IgD-negative memory B cell (primary cell): Measurements from ENCODE around the gene PTPN5. TPM values are rescaled to one million over a fixed set of nuclear protein-coding genes. Genes with fewer than 3 reads are reported as not detected.
A peak's percentile ranks its signal among the peaks of the same experiment; 100 is the strongest.
"Not testable (repeated sequence)": the region's sequence is repeated elsewhere in the genome, so short reads cannot be mapped to it uniquely, and the experiment has no call there.

Experiments used
- H3K27ac Mint-ChIP-seq, 3 donors: one replicate each; pipeline ENCODE4 v1.8.0; 2020 to 2022; ENCODE audit warnings: mild to moderate bottlenecking in 3 of 3, mixed read lengths in 3 of 3, moderate library complexity in 1 of 3
- H3K27me3 Mint-ChIP-seq: one replicate; pipeline ENCODE4 v1.8.0; 2021; ENCODE audit warnings: mixed read lengths
- H3K36me3 Mint-ChIP-seq: one replicate; pipeline ENCODE4 v1.8.0; 2020; ENCODE audit warnings: mild to moderate bottlenecking, mixed read lengths
- H3K4me1 Mint-ChIP-seq, 3 donors: one replicate each; pipeline ENCODE4 v1.8.0; 2020 to 2022; ENCODE audit warnings: mixed read lengths in 3 of 3, mild to moderate bottlenecking in 1 of 3
- H3K4me3 Mint-ChIP-seq, 4 donors: one replicate each; pipeline ENCODE4 v1.8.0; 2020 to 2022; ENCODE audit warnings: mild to moderate bottlenecking in 4 of 4, mixed read lengths in 4 of 4, moderate library complexity in 3 of 4
- H3K9me3 Mint-ChIP-seq, 3 donors: one replicate each; pipeline ENCODE4 v1.8.0; 2020 to 2021; ENCODE audit warnings: mixed read lengths in 3 of 3, mild to moderate bottlenecking in 1 of 3
- polyA plus RNA-seq: library from polyadenylated mRNA; unstranded; fragments of 300-500 nt; fragmentation: Illumina TruSeq; gene quantifications from one replicate; pipeline ENCODE4 v1.2.3, GENCODE V29; 2021

PTPN5 gene
- polyA plus RNA-seq: not detected

- no peaks in the 10 kb centered on the region for H3K9me3 Mint-ChIP-seq
- H3K27me3 Mint-ChIP-seq: peaks cover 44% of the 10 kb centered on the region
- H3K36me3 Mint-ChIP-seq: no peaks in the 10 kb centered on the region
- H3K4me1 Mint-ChIP-seq: peaks cover 0 to 6% (median 0%) of the 10 kb centered on the region in 3 donors
- H3K4me3 Mint-ChIP-seq: no peak within 1 kb of the TSS
- H3K27ac Mint-ChIP-seq: no peak within 1 kb of the TSS
These were observed at the start of gene PTPN5 for GRCh38 chr11:18791207-18791968. Gene PTPN5 (minus strand): TSS chr11:18791798. CDS start chr11:18771958, 19,840 bp downstream.

DNA sequence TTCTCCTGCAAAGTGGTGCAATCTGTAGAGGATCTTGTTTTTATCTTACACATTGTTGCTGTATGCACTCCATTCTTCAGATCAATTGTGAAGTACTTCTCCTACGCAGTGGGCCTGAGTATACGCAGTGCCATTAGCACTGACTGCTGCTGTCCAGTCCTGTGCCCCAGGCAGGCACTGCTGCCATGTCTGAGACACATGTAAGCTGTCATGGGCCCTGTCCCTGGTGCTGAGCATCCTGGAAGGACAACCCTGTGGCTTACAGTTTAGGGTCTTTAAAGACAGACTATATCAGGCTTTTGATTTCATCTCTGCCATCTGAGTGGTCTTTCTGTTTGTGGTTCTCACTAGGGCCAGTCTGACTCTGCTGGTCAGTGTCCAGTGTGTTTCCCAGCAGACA is 44.8 kb upstream of the PTPN5 start:
- no peak overlapping the region for H3K27ac Mint-ChIP-seq
- no peak overlapping the region for H3K4me3 Mint-ChIP-seq
- H3K27me3 Mint-ChIP-seq: peaks cover 15% of the 10 kb centered on the region
- H3K4me1 Mint-ChIP-seq: no peaks in the 10 kb centered on the region
- H3K9me3 Mint-ChIP-seq: peaks cover 7 to 12% (median 9%) of the 10 kb centered on the region in 3 donors
- H3K36me3 Mint-ChIP-seq: no peaks in the 10 kb centered on the region

DNA sequence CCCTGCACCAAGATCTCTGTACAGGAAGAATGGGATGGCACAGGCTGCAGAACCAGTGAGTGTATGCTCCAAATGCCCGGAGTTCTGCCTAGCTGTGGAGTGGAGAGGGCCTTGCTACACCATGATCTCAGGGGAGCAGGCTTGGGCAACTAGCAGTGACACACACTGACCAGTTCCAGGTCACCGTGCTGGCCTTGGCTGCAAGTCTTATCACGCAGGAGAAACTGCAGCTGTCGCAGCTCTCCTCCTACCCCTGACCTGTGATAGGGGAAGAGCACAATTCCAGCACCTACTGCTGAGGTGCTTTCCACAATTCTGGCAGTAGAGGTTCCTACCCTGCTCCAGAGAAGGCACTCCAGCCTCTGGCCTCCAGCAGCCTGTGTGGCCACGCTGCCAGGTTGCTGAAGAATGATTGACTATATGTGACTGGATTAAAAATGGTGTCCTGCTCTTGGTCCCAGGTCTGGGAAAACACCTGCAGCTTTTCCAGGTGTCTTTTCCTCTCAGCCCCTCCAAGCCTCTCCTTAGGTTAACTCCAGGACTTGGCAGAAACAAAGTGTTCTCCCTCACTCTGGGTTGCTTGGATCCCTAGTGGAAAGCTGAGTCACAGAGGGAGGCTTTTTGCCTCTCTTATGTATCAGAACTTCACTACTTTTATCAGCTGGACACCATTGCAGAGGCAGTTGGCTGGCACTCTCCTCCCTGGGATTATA is 43.3 kb upstream of the PTPN5 start:
- Mint-ChIP-seq H3K36me3 (no peaks in the 10 kb centered on the region), H3K27ac (no peak overlapping the region), H3K4me3 (no peak overlapping the region), H3K9me3 (peaks cover 4 to 16% (median 8%) of the 10 kb centered on the region in 3 donors), H3K27me3 (peaks cover 17% of the 10 kb centered on the region), H3K4me1 (no peaks in the 10 kb centered on the region)

DNA sequence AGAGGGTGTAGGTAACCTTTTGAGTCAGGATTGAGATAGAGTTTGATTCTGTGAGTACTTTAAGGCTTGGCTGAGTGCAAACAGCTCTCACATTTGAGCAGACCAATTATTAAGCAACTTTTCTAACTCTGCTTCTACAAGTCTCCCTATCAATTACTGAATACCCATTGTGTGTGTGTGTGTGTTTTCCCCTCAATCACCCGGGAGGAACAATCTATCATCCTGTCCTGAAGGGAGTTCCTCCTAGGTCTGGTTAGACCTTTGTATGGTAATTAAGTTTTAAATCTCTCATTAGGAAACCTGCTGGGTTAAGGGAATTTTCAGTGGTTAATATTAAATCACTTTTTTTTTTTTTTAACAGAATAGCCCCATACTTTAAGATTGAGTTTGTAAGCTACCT is 28.6 kb upstream of the PTPN5 start:
- H3K36me3 Mint-ChIP-seq, H3K4me3 Mint-ChIP-seq, H3K27ac Mint-ChIP-seq, H3K4me1 Mint-ChIP-seq, H3K27me3 Mint-ChIP-seq, H3K9me3 Mint-ChIP-seq: not testable (repeated sequence)

GRCh38 chr11:18804199-18804999 is 12.8 kb upstream of the PTPN5 start:
- peaks cover 0 to 5% (median 0%) of the 10 kb centered on the region in 3 donors for H3K4me1 Mint-ChIP-seq
- H3K27ac Mint-ChIP-seq: no peak overlapping the region
- no peaks in the 10 kb centered on the region for H3K36me3 Mint-ChIP-seq
- peaks cover 10% of the 10 kb centered on the region for H3K27me3 Mint-ChIP-seq
- H3K9me3 Mint-ChIP-seq: no peaks in the 10 kb centered on the region
- H3K4me3 Mint-ChIP-seq: no peak overlapping the region

GRCh38 chr11:18802381-18803257 is 11.0 kb upstream of the PTPN5 start:
- Mint-ChIP-seq H3K4me1 (peaks cover 0 to 5% (median 0%) of the 10 kb centered on the region in 3 donors), H3K27ac (no peak overlapping the region), H3K4me3 (peak overlapping the region in 1 of 4 donors; percentile 42), H3K36me3 (no peaks in the 10 kb centered on the region), H3K27me3 (peaks cover 12% of the 10 kb centered on the region), H3K9me3 (no peaks in the 10 kb centered on the region)

DNA sequence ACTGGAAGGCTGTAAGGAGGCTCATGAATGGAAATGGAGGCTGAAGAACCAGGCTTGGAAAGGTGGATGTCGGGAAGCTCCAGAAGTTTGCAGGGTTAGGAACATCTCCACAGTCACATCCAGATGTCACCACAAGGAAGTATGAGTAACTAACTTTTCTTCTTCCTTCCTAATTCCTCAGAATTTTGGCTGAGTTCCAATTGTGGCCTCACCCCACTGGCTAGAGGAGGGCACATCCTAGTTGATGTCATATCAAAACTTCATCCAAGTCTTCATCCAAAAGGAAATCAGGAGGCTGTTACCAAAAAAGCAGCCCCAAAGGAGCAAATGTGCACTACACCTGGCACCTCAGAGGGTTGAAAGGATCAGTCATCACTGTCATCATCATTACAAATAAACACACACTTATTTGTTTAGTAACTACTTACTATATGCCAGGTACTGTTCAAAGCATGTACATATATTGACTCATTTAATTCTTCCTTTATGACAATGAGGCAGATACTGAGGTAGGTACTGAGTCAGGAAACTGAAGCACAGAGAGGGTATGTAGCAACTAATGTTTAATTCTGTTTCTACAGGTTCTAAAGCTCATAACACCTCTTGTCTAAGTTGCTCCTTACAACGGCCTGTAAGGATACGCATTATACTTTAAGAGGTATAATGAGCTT is 7.3 kb upstream of the PTPN5 start:
- H3K4me3 Mint-ChIP-seq: no peak overlapping the region
- H3K27ac Mint-ChIP-seq: no peak overlapping the region
- H3K9me3 Mint-ChIP-seq: no peaks in the 10 kb centered on the region
- peaks cover 0 to 4% (median 0%) of the 10 kb centered on the region in 3 donors for H3K4me1 Mint-ChIP-seq
- H3K27me3 Mint-ChIP-seq: peaks cover 11% of the 10 kb centered on the region
- no peaks in the 10 kb centered on the region for H3K36me3 Mint-ChIP-seq

DNA sequence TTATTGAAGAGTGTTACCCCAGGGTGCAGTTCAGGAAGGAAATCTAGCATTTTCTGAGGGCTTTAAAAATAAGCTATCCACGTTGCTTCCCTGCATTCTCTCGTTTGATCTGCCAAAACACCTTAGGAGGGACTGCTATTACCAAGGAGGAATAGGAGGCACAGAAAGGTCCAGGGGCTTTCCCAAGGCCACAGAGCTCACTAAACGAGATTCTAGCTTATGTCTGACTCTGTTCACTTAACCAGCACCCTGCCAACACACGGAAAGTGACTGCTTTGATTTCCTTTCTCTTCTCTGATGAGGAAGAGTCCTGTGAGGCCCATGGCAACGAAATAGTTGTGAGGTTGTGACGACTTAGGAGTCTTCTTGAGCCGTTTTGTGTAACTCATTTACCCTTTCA is 3.4 kb upstream of the PTPN5 start:
- no peaks in the 10 kb centered on the region for H3K9me3 Mint-ChIP-seq
- H3K4me3 Mint-ChIP-seq: no peak overlapping the region
- no peaks in the 10 kb centered on the region for H3K36me3 Mint-ChIP-seq
- peaks cover 0 to 6% (median 0%) of the 10 kb centered on the region in 3 donors for H3K4me1 Mint-ChIP-seq
- H3K27me3 Mint-ChIP-seq: peaks cover 37% of the 10 kb centered on the region
- H3K27ac Mint-ChIP-seq: no peak overlapping the region

DNA sequence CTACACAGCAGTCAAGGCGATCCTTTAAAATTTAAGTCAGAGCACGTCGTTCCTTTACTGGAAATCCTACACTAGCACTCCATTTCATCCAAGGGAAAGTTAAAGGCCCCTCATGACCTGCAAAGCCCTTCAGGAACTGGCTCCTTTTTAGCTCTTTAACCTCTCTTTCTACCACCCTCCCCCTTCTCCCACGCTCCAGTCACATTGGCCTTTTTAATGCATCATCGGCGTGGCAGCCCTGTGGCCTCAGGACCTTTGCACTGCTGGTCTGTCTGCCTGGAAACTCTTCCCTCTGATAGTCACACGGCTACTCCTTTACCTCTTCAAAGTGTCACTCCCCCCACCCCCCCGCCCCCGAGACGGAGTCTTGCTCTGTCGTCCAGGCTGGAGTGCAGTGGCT is 1.2 kb upstream of the PTPN5 start:
- no peaks in the 10 kb centered on the region for H3K36me3 Mint-ChIP-seq
- H3K27me3 Mint-ChIP-seq: peaks cover 43% of the 10 kb centered on the region
- no peaks in the 10 kb centered on the region for H3K9me3 Mint-ChIP-seq
- H3K27ac Mint-ChIP-seq: no peak overlapping the region
- H3K4me3 Mint-ChIP-seq: no peak overlapping the region
- peaks cover 0 to 6% (median 0%) of the 10 kb centered on the region in 3 donors for H3K4me1 Mint-ChIP-seq

GRCh38 chr11:18791969-18792628 is 501 bp upstream of the PTPN5 start:
- no peaks in the 10 kb centered on the region for H3K9me3 Mint-ChIP-seq
- H3K27ac Mint-ChIP-seq: no peak overlapping the region
- peaks cover 44% of the 10 kb centered on the region for H3K27me3 Mint-ChIP-seq
- H3K36me3 Mint-ChIP-seq: no peaks in the 10 kb centered on the region
- H3K4me3 Mint-ChIP-seq: no peak overlapping the region
- H3K4me1 Mint-ChIP-seq: peaks cover 0 to 6% (median 0%) of the 10 kb centered on the region in 3 donors

GRCh38 chr11:18790883-18791206 is 753 bp downstream of the PTPN5 start:
- Mint-ChIP-seq H3K27me3 (peaks cover 44% of the 10 kb centered on the region), H3K4me1 (peaks cover 0 to 6% (median 0%) of the 10 kb centered on the region in 3 donors), H3K36me3 (no peaks in the 10 kb centered on the region), H3K9me3 (no peaks in the 10 kb centered on the region), H3K4me3 (no peak overlapping the region), H3K27ac (no peak overlapping the region)

DNA sequence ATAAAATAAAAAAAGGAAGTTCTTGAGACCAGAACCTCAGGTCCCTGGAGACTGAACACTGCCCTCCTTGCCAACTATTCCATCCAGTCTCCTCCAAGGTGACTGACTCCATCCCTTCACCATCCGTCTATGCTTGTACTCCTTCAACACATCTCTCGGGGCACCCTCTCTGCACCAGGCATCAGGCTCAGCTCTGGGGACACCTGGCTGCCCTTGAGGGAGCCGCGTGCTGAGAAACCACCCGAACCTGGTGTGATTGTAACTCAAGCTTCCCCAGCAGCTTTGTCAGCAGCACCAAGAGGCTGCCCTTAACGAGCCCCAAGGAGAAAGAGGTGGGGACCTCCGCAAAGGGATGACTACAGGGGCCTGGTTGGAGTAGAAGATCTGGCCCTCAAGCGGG is 1.7 kb downstream of the PTPN5 start:
- Mint-ChIP-seq H3K9me3 (no peaks in the 10 kb centered on the region), H3K36me3 (no peaks in the 10 kb centered on the region), H3K27me3 (peaks cover 42% of the 10 kb centered on the region), H3K27ac (no peak overlapping the region), H3K4me3 (no peak overlapping the region), H3K4me1 (peaks cover 0 to 6% (median 0%) of the 10 kb centered on the region in 3 donors)

GRCh38 chr11:18785411-18785810 is 6.2 kb downstream of the PTPN5 start:
- H3K36me3 Mint-ChIP-seq: no peaks in the 10 kb centered on the region
- no peaks in the 10 kb centered on the region for H3K9me3 Mint-ChIP-seq
- H3K27ac Mint-ChIP-seq: no peak overlapping the region
- H3K4me3 Mint-ChIP-seq: peak overlapping the region in 1 of 4 donors; percentile 49
- no peaks in the 10 kb centered on the region for H3K4me1 Mint-ChIP-seq
- peaks cover 14% of the 10 kb centered on the region for H3K27me3 Mint-ChIP-seq

- peaks cover 2% of the 10 kb centered on the region for H3K36me3 Mint-ChIP-seq
- no peaks in the 10 kb centered on the region for H3K4me1 Mint-ChIP-seq
- no peaks in the 10 kb centered on the region for H3K9me3 Mint-ChIP-seq
- H3K27me3 Mint-ChIP-seq: no peaks in the 10 kb centered on the region
- H3K4me3 Mint-ChIP-seq: no peak overlapping the region
- no peak overlapping the region for H3K27ac Mint-ChIP-seq
These were observed 10.7 kb downstream of the PTPN5 start for GRCh38 chr11:18780896-18781295.
